Keratinocyte (primary cell): ENCODE results near the gene MIB1.

ENCODE experiments used
- EZH2 ChIP-seq: IDR thresholded peaks from one replicate; pipeline ENCODE4 v1.6.1; 2012; ENCODE audit warnings: inconsistent platforms, mild to moderate bottlenecking, low read length, moderate library complexity
- TF ChIP-seq, protein P1 (sequence below), 3 experiments: IDR thresholded peaks in 1 of 3; conservative IDR thresholded peaks in 1 of 3; optimal IDR thresholded peaks in 1 of 3; 2 replicates in 2 of 3; 3 replicates in 1 of 3; pipeline versions ENCODE3 to v1.5.1; 2011; ENCODE audit warnings: low read length in 3 of 3, mild to moderate bottlenecking in 3 of 3, moderate library complexity in 2 of 3, control low read depth in 1 of 3, inconsistent platforms in 1 of 3; ENCODE audit not compliant: insufficient read depth in 2 of 3; ENCODE audit errors: extremely low read depth in 1 of 3

DNA sequence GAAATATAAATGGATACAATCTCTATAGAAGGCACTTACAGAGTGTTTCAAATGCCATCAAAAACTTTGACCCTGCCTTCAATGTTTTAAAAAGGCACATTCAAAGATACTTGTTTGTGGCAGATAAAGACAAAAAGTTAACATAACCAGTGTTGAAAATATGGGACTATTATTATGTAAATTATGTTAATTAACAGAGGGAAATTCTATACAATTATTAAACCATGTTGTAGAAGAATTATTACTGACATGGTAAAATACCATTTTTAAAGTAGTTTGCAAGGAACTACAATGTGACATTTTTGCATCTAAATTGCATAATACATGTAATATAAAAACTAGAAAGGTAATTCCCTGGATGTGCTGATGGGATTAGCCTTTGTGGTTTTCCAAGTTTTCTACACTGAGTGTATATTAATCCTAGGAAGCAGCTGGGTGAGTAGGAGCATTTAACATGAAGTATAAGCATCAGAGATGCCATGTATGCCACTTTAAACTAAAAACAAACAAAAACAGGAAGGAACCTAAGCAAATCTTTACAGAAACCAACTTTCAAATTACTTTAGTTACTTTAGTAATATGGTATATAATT is 21.7 kb downstream of the MIB1 start:
- TF ChIP-seq, protein P1, sequence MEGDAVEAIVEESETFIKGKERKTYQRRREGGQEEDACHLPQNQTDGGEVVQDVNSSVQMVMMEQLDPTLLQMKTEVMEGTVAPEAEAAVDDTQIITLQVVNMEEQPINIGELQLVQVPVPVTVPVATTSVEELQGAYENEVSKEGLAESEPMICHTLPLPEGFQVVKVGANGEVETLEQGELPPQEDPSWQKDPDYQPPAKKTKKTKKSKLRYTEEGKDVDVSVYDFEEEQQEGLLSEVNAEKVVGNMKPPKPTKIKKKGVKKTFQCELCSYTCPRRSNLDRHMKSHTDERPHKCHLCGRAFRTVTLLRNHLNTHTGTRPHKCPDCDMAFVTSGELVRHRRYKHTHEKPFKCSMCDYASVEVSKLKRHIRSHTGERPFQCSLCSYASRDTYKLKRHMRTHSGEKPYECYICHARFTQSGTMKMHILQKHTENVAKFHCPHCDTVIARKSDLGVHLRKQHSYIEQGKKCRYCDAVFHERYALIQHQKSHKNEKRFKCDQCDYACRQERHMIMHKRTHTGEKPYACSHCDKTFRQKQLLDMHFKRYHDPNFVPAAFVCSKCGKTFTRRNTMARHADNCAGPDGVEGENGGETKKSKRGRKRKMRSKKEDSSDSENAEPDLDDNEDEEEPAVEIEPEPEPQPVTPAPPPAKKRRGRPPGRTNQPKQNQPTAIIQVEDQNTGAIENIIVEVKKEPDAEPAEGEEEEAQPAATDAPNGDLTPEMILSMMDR (optimal IDR thresholded peaks at IDR 0.05 in 1 of 3, IDR thresholded peaks at IDR 0.05 in 1 of 3, conservative IDR thresholded peaks at IDR 0.05 in 1 of 3; ENCODE audit: extremely low read depth in 1 of 3, insufficient read depth in 2 of 3, low read length in 3 of 3), result no peak
- no peak for TF ChIP-seq EZH2
